ENCODE results near the gene CEACAM8.

DNA sequence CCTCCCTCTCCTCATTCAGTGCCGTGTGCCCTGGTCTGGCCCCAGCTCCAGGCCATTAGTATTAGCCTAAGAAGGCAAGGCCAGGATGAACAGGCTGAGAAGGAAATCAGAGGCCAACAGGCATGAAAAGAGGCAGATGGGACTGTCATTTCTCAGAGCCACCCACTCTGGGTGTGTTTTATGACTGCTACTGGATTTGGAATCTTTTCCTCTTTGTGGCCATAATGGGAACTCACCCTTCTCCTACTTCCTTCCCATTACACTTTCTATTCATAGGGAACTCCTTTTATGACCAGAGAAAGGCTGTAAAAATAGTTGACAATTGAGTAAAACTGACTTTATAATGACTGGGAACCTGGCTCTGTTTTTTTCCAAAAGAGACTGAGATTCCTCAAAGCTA, 17.7 kb downstream of the CEACAM8 start:
- TF ChIP-seq, protein P1, sequence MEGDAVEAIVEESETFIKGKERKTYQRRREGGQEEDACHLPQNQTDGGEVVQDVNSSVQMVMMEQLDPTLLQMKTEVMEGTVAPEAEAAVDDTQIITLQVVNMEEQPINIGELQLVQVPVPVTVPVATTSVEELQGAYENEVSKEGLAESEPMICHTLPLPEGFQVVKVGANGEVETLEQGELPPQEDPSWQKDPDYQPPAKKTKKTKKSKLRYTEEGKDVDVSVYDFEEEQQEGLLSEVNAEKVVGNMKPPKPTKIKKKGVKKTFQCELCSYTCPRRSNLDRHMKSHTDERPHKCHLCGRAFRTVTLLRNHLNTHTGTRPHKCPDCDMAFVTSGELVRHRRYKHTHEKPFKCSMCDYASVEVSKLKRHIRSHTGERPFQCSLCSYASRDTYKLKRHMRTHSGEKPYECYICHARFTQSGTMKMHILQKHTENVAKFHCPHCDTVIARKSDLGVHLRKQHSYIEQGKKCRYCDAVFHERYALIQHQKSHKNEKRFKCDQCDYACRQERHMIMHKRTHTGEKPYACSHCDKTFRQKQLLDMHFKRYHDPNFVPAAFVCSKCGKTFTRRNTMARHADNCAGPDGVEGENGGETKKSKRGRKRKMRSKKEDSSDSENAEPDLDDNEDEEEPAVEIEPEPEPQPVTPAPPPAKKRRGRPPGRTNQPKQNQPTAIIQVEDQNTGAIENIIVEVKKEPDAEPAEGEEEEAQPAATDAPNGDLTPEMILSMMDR (IDR thresholded peaks at IDR 0.05; ENCODE audit: low read length): no peak
- no peak for TF ChIP-seq EZH2 (IDR thresholded peaks at IDR 0.05; ENCODE audit: borderline replicate concordance, low read length)
